Mucosa of gallbladder (tissue), 1 donor: ENCODE results near the gene LHFPL2. TPM values are rescaled to one million over a fixed set of nuclear protein-coding genes. Genes with fewer than 3 reads are reported as not detected.
"Not testable (repeated sequence)": the region's sequence is repeated elsewhere in the genome, so short reads cannot be mapped to it uniquely, and the experiment has no call there.

Experiments used
- DNase-seq: peaks from one replicate; pipeline ENCODE4 v3.0.0-alpha.2; 2020; ENCODE audit warnings: low spot score
- total RNA-seq: library from RNA; stranded (reverse); gene quantifications from one replicate; pipeline ENCODE4 v1.2.1, GENCODE V29; 2021
- donor health status: DM: no; HTN: no; CAD: no.

The LHFPL2 gene
- total RNA-seq, 1 donor from 2014 or later, result 22.5 TPM

DNA sequence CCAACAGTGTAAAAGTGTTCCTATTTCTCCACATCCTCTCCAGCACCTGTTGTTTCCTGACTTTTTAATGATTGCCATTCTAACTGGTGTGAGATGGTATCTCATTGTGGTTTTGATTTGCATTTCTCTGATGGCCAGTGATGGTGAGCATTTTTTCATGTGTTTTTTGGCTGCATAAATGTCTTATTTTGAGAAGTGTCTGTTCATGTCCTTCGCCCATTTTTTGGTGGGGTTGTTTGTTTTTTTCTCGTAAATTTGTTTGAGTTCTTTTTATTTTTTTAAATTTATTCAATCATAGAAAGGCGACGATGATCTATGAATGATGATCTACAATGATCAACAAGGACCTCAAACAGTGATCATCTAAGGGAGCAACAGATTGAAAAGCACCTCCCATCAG, 28.5 kb downstream of the LHFPL2 start:
- DNase-seq, result not testable (repeated sequence)

DNA sequence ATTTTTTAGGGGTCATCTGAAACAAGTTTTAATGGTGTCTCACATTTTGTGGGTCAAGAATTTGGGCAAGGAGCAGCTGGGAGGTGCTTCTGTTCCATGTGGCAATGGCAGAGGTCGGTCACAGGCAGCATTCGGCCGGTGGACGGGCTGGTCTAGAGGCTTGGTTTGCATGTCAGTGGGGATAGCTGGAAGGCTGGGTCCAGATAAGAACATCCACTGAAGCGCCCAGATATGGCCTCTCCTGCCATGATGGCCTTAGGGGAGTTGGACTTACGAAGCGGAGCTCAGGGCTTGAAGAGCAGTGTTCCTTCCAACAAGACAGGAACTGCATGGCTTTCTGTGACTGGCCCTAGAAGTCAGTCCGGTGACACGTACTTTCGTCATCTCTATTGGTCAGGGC, 30.3 kb downstream of the LHFPL2 start:
- DNase-seq, result no peak

DNA sequence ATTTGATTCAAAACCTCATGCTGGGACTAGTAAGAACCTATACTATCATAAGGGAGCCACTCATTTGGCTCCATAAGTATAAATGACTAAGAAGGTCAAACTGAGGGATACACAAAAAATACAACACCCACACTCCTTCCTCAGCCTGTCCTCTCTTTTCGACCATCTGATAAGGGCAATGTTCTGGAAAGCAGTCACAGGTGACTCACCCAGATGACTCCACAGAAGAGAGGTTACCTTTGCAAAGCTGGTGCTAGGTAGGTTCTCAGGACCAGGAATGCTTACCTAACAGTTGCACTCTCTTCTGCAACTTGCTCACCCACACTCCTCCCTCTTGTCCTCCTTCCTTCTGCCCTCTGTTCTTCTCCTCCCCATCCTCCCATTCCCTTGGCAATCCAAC, 32.9 kb downstream of the LHFPL2 start:
- no peak for DNase-seq

DNA sequence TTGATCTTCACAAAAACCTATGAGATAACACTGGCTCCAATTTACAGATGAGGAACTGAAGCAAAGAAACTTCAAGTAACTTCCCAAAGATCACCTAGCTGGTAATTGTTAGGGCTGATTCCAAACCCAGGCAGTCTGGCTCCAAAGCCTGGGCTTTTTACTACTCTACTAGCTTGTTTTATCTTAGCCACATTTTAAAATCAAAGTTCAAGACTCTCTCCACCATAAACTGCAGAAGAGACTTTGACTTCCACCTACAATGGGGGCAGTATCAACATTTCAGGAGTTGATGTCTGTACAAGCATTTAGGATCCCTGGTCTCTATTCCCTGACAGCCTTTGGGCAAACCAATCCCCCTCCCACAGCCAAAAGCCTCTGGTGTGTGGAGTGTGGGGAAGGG, 33.8 kb downstream of the LHFPL2 start:
- DNase-seq, result no peak

DNA sequence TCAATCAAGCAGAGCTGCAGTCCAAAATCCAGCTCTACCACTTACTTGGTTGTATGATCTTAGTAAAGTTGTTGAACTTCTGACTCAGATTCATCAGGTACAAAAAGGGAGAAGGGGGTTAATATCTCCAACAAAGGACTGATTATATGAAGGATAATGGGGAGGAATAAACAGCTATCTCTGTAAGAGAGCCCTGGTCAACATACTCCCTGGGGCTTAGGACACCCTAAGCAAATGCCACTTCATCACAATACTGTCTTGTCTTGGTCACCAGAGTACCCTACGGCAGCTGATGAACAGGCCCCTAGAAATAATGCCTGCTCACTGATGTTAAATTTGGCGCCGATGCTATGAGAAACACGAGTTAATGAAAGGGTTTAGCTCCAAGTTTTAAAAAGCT, 34.8 kb downstream of the LHFPL2 start:
- no peak for DNase-seq

DNA sequence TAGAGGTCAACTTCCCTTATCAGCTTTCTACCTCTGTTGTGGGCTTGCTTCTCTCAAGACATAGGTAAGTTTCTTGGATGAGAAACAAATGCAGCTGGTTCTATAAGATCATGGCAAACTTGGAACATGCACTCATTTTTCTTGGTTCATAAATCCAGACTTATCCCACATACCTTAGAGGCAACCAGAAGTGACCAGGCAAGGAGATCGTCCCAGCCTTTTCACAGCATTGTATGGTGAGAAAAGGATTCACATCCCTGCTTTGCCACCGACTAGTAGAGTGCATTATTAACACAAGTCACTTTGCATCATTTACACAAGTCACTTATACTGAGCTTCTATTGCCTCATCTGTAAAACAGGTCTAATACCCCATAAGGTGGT, 35.4 kb downstream of the LHFPL2 start:
- no peak for DNase-seq

DNA sequence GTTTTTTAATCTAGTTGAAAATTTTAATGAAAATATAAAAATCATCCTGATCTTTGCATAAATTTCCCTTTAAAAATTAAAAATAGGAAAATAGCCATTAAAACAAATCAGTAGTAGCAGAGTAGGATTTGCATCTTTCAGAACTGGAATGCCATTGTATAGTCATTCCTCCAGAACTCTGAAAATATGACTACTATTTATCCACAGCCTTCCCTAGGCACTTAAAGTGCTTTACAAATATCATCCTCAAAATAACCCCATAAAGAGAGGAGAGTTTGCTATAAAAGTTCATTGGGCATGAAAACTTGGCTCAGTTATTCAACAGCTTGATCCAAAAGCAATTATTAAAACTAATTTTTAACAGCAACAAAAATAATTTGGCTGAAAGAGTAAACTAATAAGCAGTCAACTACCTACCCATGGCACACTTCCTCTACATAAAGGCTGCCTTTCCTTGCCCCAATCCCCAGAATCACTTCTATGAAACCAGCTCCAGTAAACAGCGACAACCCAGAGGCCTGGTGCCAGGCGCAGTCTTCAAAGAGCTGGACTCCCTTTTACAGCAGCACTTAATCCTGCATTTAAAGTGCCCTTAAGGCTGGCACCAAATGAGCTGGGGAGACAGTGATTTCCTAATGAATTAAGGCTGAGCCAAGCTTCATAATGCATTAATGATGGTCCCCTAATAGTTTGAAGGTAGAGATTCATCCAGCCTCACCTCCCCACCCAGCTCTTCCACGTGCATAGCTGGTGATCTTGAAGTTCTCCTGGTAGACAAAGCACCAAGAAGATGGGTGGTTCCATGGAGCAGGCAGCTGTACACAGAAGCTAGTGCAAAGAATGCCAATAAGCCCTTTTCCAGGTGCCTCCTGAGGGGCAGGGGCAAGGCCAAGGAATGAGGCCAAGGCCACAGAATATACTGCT, 36.1 kb downstream of the LHFPL2 start:
- no peak for DNase-seq

DNA sequence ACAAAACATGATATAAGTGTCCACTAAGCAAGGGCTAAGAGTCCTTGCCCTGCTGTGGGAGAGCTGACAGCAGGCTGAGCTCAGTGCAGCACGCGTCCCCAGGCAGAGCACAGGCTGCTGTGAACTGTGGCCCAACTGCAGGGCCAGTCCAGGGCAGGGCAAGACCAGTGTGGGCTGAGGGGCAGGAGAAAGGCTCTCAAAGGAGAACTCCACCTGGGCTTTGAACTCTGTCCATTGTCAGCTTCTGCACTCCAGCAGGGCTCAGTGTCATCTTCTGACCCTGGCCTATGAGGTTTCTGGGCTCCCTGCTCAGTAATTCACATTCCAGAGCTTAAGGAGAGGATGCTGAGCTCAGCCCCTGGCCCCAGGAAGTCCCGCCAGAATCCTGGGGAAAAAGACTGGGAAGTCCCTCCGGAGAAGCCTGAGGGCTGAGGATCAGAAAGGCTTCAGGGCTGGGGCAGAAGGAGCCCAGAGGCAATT, 37.4 kb downstream of the LHFPL2 start:
- no peak for DNase-seq

DNA sequence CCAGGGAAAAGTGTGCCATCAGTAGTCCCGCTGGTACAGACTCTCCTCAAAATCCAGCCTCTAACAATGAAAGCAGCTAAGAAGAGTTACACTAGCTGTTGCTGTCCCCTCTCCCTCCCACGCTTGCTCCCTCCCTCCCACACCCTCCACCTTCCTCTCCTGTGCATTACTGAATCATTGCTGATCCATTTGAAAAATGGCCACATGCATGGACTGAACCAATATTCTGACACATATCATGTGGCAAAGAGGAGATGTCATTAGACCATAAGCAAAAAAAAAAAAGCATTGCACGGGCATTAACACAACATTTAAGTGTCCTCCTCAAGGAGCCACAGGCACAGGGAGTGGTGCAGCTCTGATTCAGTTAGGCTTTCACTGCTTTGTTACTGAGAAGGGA, 37.9 kb downstream of the LHFPL2 start:
- no peak for DNase-seq

DNA sequence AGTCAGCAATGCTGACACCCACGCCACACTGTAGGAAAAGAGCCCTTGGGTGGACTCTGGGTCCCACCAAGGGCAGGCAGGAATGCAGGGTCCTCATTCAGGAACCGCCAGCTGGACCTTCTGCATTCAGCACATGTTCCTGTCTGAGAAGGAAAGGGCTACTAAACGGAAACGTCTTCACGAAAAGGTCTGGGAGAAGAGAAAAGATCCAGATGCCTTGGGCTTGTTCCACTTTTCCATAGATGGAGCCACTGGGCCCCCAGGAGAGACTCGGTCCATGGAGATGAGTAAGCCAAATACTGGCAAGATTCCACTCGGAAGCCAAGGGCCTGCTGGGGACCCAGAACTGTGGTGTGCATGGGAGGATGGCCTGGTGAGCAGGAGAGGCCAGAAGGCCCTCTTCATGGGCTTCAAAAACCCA, 38.4 kb downstream of the LHFPL2 start:
- DNase-seq, result peak; percentile 66

DNA sequence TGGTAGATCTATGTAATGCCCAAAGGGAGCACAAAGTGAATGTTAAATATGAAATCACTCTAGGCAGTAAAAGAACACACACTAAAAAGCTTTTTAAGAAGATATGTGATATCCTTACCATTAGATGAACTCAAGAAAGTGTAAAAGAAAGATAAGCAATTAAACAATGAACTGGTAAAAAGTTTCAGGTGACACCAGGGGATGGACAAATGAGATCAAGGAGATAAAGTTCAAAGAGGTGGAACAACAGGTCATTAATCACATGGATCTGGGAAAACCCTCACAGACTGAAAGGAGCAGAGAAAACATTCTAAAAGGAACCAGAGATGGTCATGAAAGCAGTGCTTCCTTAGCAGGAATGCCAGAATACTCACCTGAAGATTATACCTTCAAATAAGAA, 40.7 kb downstream of the LHFPL2 start:
- no peak for DNase-seq

DNA sequence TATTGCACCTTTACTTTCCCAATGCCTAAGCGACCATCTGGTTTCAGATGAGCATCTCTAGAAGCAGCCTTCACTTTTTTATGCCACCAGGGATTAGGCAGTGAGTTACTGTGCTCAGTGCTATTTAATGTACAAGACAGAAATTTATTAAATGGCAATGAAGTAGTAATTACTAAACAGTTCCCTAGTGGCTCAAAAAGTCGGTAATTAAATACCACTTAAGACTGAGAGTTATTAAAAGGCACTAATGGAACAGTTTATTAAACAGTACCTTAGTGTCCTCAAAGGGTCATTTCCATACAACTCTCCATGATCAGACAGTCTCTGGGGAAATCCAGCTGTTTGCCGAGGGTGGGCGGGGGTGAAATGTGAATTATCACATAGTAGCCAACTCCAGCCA, 42.3 kb downstream of the LHFPL2 start:
- DNase-seq, result no peak

DNA sequence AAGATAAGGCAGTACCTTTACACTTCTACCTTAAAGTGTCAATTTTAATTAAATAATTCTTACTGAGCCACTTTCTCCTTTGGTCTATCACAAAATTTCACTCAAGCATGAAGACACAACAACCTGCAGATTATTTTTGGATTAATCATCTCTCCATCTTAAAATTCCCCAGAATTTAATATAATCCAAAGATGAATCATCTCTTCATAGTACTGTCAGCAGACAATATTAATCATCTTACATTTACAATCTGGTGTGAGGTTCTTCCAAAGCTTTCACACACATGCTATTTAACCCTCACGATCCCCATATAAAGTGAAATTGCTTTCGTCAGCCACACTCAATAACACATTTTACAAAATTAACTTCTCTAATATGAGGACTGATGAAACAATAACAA, 43.0 kb downstream of the LHFPL2 start:
- no peak for DNase-seq

DNA sequence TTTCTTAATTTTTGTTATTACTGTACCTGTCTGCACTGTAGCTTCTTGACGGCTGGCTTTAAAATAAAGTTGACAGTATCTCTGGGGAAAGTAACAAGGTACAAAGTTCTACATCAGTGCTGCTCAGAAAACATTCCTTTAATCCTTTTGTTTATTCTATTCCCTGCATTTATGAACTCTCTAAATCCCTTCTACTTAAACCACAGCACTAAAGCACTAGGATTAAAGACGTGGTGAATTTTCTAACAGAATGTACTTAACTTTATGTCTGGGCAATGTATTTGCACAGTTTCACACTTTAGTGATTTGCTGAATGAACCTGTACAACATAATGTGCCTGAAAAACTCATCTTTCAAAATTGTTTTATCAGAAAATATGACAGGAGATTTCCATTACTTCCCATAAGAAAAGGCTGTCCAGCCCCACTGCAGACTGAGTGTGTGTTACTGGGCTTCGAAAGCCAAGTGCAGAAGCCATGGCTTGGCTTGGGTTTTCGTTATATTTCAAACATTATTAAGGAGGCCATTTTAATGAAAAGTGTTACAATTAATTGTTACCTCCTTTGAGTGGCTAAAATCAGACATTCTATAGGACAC, 43.8 kb downstream of the LHFPL2 start:
- DNase-seq, result no peak

DNA sequence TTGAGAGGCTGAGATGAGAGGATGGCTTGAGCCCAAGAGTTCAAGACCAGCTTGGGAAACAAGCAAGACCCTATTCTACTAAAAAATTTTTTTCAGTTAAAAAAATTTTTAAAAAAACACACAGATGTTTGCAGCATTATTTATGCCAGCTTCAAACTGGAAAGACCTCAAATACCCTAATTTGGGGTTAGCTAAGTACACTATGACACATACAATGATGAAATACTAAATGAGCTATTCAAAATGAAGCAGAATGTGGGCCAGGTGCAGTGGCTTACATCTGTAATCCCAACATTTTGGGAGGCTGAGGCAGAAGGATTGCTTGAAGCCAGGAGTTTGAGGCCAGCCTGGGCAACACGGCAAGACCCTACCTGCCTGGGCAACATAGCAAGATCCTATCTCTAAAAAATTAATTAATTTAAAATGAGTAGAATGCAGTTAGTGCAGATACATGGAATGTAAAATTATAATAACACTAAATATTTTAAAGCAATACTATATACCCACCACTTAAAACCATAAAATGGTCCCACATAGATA, 44.9 kb downstream of the LHFPL2 start:
- DNase-seq, result no peak

DNA sequence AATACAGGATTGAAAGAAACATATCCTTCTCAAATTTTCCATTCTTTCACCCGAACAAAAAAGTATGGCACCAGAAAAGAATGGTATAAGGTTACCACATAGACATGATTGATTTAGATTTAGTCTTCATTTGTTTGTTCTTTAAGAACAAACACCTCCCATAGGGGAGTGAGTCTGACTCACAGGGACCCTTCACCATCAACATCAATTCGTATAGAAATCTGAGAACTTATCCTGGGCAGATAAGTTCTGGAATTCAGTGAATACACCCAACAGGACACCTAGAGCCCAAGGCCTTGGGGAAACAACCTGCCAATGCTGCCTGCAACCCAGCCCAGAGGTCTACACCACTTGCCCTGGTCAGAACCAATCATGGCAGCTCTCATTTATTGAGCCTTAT, 46.2 kb downstream of the LHFPL2 start:
- DNase-seq, result no peak

DNA sequence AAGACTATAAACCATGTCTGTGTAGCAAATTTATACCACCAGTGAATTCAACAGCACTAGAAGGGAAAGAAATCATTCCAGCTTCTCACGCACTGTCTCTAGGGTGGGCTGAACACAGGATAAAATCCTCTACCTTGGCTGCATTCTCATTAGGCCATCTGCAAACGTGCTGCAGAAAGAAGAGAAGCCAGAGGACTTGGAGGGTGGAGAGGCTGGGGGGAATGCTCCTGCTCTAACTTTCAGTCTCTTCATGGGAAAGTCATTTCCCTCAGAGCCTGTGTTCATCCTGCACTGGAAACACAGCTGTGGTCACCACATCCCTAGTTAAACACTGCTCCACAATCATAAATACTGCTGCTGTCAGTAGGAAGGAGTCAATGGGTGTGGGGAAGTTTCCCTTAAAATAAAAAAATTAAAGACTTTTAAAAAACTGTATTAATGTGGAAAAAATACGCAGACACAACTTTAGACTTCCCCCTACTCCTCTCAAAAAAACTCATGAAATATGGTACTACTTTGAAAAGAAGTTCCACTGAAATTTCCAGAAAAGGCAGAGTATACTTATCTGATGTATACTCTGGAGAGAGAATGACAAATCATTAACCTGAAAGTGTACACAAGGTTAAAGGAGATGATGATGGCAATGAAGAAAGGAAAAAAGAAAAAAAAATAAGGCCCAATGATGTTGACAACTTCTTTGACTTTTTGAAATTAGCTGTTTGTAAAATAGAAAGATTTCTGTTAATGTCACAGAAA, 46.8 kb downstream of the LHFPL2 start:
- DNase-seq, result no peak

DNA sequence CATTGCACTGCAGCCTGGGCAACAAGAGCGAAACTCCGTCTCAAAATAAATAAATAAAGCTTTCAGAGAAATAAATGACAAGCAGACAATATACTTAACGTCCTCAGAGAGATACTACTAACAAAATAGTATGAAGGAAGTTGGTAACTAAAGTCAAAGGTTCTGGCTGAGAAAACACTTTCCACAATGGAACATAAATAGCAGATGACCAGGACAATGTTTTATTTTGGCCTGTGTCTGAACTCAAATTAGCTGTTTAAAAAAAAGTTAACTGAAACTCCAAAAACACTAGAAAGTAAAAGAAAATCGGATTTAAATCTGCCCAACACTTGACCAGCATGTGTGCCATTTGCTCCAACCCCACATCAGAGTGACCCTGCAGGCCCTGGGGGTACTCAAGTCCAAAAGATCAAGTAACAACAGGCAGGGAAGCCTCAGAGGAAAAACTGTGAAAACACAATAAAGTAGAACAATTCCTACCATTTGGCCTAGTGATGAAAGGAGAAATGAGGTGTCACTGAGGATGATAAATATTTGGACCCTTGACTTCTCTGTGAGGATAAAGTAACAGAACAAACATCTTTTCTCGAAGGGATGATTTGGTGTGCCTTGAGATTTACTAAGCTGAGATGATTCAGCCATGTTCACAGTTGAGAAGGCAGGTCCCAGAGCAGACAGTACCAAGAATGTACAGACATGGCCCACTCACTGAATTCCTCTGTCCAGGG, 47.7 kb downstream of the LHFPL2 start:
- no peak for DNase-seq

DNA sequence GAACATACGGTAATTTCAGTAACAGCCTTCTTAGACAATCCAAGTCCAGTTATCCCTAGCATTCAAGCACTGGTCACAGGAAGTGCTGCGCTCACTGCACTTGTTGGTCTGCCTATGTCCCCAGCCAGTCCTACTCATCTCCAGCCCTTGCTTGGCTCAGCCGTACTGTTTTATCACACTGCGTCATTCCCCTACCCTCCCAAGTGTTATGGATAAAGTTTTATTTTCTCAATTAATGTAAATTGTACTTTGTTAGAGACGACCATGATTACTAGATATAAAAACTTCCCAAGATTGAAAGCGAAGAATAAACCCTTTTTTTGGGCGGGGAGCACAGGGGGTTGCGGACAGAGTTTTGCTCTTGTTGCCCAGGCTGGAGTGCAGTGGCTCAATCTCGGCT, 49.6 kb downstream of the LHFPL2 start:
- DNase-seq, result no peak

DNA sequence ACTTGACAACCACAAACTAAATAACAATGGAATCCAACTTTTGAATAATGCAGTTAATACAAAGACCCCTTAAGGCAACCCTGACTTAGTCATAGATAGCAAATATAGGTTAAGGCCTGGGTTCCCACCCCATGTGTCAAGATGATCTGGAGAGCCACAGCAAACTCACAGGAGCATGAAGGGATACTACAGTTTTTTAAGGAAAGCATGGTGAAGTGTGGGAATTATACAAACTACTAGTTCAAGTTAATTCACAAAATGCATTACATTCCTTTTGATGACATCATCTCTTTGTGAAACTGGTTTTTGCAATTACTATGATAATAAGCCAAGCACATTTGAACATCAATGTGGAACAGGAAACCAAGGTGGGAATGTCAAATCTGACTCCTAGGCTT, 50.6 kb downstream of the LHFPL2 start:
- DNase-seq, result no peak
